ENCODE results near the gene SAP25.
A peak's percentile ranks its signal among the peaks of the same experiment; 100 is the strongest.
"Not testable (repeated sequence)": the region's sequence is repeated elsewhere in the genome, so short reads cannot be mapped to it uniquely, and the experiment has no call there.

Gene SAP25

GRCh38 chr7:100575746-100576383, 2.2 kb upstream of the SAP25 start:
- DNase-seq (ENCODE audit: low spot score), result no peak

GRCh38 chr7:100575206-100575631, 1.5 kb upstream of the SAP25 start:
- no peak for DNase-seq (ENCODE audit: low spot score)

DNA sequence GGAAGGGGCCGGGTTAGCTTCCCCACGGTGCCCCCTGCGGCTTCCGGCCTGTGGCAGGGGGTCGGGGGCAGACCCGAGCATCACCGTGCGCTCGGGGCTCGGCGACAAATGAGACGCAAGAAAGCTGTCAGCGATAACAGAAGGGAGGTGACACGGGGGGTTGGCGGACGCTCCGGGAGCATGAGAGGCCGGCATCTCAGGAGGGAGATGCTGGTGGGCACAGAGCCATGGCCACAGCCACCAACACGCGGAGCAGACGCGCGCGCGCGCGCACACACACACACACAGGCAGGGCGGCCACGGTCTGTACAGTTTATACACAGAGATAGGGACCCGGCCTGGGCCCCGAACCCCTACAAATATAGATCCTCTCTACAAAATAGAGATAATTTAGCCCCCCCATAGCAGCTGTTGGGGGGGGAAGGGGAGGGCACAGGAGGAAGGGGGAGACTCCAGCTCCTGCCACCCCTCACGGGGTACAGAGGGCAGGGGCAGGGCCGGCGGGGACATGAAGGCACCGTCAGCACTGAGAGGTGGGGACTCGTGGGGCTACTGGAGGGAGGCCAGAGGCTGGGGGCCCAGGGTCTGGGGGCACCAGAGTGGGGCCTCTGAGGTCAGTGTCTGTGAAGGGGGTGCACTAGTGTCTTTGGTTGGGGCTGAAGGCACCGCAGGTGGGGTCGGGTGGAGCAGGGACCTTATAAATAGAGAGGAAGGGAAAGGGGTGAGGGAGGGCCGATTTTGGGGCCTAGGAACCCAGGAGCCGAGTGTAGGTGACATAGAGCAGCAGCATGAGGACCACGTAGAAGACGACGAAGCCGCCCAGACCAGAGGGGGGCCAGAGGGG, 884 bp upstream of the SAP25 start:
- DNase-seq (ENCODE audit: low spot score), result no peak

DNA sequence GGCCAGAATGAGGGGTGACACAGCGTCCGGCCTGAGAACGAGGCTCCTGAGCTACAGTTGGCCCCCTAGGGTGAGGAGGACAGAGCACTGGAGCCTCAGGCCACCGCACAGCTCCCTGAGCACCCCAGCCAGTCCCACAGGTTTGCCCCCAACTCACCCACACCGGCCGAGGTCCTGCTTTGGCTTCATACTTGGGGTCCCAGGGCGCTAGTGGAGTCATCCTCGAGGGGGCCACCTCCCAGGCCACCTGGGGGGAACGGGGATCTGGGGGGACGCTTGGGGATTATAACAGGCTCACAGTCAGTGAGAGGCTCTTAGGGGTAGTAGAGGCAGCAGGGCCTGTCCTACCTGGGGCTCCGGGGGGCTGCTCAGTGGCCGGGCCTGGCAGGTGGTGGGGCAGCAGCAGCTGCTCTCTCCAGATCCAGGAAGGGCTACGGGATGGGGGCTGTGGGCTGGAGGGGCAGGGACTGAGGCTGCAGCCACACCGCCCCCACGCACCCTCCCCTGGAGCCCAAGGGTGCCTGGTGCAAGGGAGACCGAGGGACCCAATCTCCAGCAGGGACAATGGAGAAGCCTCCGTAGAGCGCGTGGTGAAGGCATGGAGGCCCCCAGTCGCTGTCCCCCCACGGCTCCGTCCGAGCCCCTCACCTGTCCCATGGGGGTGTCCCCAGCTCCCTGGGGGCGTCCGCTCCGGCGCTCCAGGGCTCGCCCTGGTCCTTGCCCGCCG, 588 bp downstream of the SAP25 start:
- DNase-seq (ENCODE audit: low spot score), result no peak

- DNase-seq (ENCODE audit: low spot score), result no peak
These were observed 1.3 kb downstream of the SAP25 start for GRCh38 chr7:100572281-100572948.

GRCh38 chr7:100571829-100572116, 1.9 kb downstream of the SAP25 start:
- DNase-seq (ENCODE audit: low spot score), result no peak

DNA sequence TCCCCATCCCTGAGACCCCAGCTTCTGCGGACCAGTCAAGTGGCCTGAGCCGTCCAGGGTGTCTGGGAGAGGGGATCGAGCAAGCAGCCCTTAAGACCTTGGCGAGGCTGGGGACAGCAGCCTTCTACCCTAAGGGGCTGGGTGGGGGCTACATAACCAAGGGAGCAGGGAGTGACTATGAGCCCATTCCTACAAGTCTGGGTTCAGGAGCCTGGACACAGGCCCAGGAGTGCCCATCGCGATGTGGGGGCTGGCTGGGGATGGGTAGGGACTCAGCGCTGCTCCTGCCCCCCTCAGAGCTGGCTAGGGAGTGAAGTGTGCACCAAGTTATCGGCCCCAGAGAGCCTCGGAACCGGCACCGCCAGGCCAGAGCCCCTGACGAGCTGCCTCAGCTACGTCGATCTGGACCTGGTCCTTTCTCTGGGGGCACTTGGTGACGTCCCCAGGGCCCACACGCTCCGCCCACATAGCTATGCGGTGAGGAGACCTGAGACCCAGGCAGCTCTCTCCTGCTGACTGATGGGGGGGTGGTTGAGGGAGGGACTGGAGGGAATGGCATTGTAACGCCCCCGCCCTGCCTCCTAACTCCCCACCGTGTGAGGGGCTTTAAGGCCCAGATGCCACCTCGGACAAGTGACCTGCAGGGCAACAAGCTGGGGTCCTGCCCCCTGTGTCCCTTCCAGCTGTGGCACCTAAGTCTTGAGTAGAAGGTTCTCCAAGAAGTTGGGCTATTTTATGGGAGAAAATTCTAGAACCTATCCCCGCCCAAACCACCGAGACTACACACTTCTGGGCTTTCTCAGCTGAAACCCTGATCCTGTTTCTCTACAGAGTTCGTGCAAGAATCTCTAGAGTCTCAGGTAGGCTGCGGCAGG, 2.5 kb downstream of the SAP25 start:
- no peak for DNase-seq (ENCODE audit: low spot score)

- peak; percentile 47 for DNase-seq (ENCODE audit: low spot score)
These were observed 4.5 kb downstream of the SAP25 start for GRCh38 chr7:100568896-100569844.

DNA sequence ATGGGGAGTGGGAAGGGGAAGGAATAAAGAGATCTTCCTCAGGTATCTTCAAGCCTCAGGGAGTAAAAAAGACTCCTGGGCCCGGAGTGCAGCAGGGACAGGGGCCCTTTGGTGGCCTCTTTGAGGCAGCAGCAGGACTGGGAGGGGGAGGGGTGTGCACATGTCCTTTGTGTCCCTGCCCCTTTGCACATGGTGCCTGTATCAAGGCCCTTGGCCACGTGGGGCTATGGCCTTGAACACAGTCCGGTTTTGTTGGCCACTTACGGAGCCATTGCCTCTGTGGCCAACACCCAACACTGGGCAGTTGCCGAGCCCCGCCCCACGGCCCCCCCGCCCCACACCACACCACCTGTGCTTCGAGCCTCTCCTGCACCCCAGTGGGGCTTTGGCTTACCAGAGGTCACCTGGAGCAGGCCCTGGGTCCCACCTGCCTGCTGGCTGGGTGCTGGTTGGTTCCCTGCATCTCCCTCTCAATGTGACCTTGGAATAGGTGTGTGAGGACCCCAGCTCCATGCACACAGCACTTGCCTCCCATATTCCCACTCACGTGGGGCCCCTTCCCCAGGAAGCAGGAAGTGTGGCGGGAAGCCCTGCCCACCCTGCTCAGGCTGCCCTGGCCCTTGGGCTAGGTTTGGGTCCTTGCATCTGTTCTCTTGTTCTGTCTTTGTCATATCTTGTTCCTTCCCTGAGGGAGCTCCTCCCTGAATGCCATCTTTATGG, 5.4 kb downstream of the SAP25 start:
- DNase-seq (ENCODE audit: low spot score), result no peak

DNA sequence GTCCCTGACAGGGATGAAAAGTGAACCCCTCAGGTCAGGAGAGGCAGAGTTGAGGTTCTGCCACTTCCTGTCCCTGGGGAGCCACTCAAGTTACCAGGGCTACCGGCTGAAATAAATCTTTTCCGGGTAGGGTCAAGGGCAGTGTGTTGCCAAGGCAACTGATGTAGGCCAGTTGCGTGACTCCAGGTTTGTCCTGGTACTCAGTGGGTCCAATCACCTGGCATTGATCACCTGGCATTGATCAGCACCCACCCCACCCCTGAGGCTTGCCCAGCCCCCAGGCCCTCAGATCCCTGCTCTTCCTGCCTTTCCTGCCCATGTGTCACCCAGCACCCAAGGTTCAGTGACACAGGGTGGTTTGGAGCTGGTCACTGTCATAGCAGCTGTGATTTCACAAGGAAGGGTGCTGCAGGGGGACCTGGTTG, 5.9 kb downstream of the SAP25 start:
- no peak for DNase-seq (ENCODE audit: low spot score)

DNA sequence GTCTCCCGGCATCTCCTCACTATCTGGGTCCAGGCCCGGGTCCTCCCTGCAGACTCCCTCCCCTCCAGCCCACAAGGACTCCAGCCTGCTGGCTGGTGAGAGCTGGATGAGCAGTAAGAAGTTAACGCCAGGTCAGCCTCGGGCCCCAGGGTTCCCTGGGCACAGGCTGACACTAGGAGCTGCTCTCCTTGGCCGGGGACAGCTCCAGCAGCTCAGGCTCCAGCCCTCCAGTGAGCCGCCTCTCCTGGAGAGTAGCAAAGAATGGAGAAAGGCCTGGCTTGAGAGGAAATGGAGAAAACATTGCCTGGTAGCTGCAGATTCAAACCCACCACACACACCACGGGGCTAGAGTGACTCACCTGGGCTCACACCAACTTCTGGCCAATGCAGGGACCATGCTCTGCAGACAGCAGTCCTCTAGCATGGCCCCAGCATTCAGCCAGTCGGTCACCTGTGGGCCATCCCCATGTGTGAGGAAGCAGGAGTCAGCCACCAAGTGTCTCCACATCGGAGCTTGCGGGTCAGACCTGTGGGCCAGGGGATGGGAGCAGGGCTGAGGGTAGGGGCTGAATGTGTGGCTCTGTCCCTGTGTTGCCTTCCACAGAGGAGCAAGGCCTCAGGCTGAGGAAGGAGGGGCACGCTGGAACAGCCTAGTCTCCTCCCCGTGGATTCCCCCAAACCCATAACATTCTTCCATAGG, 6.5 kb downstream of the SAP25 start:
- no peak for DNase-seq (ENCODE audit: low spot score)

DNA sequence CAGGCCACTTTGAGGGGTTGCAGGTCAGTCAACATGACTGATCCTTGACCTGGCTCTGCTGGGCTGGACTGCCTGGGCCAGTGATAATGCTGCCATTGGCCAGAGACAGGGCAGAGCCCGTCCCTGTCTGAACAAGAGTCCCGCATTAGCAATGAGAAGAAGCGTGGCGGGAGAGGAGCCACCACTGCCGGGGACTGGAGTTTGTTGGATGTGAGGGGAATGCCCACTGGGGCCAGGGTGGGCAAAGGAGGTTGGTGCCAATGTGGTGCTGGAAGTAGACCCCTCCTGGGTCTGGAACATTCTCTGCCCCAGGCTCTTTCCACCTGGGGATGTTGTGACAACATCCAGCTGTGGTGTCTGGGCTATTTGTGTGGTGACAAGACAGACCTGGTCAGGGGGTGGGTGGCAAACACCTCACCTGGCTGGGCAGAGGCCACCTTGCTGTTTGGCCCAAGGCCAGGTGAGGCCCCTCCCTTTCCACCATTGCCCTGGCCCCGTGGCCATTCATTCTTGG, 7.6 kb downstream of the SAP25 start:
- no peak for DNase-seq (ENCODE audit: low spot score)

- DNase-seq (ENCODE audit: low spot score), result no peak
These were observed 8.5 kb downstream of the SAP25 start for GRCh38 chr7:100565133-100565571.

- DNase-seq (ENCODE audit: low spot score), result not testable (repeated sequence)
These were observed 9.3 kb downstream of the SAP25 start for GRCh38 chr7:100564405-100564804.

DNA sequence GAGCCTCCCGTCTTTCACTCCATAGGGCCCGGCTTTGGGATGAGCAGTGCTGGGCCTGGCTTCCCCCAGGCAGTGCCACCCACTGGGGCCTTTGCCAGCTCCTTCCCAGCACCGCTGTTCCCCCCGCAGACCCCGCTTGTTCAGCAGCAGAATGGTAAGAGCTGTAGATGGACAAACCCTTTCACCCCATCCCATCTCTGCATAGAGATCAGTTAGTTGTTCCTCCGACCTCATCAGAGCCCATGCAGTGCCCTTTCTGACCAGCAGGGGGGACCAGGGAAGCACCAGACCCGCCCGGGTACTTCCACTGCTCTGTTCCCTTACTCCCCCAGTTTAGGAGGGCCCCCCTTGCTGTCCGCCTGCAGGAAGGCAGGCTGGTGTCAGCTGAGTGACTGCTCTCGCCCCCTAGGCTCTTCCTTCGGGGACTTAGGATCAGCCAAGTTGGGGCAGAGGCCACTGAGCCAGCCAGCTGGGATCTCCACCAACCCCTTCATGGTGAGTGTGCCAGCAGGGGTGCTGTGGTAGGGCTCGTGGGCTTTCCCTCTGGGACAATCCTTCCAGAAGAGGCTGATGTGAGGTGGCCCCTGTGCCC, 9.8 kb downstream of the SAP25 start:
- peak; percentile 91 for DNase-seq (ENCODE audit: low spot score)

- no peak for DNase-seq (ENCODE audit: low spot score)
These were observed 10.6 kb downstream of the SAP25 start for GRCh38 chr7:100563100-100563564.

- no peak for DNase-seq (ENCODE audit: low spot score)
These were observed 11.3 kb downstream of the SAP25 start for GRCh38 chr7:100562195-100563099.

Data from AG20443 (cell line).